Upper lobe of left lung (tissue), 6 donors: Measurements from ENCODE around the gene APBA1. TPM values are rescaled to one million over a fixed set of nuclear protein-coding genes. Genes with fewer than 3 reads are reported as not detected.
A peak's percentile ranks its signal among the peaks of the same experiment; 100 is the strongest.
"Not testable (repeated sequence)": the region's sequence is repeated elsewhere in the genome, so short reads cannot be mapped to it uniquely, and the experiment has no call there.

Experiments used
- ATAC-seq, 2 donors: fragments of 200-7000 bp; cut with Tn5 transposase; one replicate each; pipeline ENCODE4 v1.9.1; 2022; ENCODE audit warnings: mild to moderate bottlenecking in 2 of 2, moderate library complexity in 2 of 2; ENCODE audit not compliant: low FRiP score in 2 of 2
- DNase-seq, 2 donors: peaks; one replicate each; pipeline ENCODE4 v3.0.0-alpha.2; 2019 to 2020
- H3K27ac ChIP-seq, 4 donors: fragments of 200-600 bp; sonication (generic); one replicate each; pipeline ENCODE4 v1.5.1; 2016 to 2019
- H3K27me3 ChIP-seq, 4 donors: fragments of 200-600 bp; sonication (generic); one replicate each; pipeline ENCODE4 v1.5.1; 2017 to 2019
- H3K36me3 ChIP-seq, 4 donors: fragments of 200-600 bp; sonication (generic); one replicate each; pipeline ENCODE4 v1.5.1; 2016 to 2019
- H3K4me1 ChIP-seq, 4 donors: fragments of 200-600 bp; sonication (generic); one replicate each; pipeline ENCODE4 v1.5.1; 2018 to 2019
- H3K4me3 ChIP-seq, 4 donors: fragments of 200-600 bp; sonication (generic); one replicate each; pipeline ENCODE4 v1.5.1; 2017 to 2019; ENCODE audit warnings: mild to moderate bottlenecking in 2 of 4, moderate library complexity in 1 of 4
- H3K9me3 ChIP-seq, 4 donors: fragments of 200-600 bp; sonication (generic); one replicate each; pipeline ENCODE4 v1.5.1; 2018 to 2019
- EP300 ChIP-seq, 4 donors: sonication (generic); formaldehyde crosslinking; IDR thresholded peaks; one replicate each; pipeline ENCODE4 v1.5.1; 2017; ENCODE audit warnings: antibody characterized with exemption in 4 of 4, control low read depth in 2 of 4
- POLR2A ChIP-seq, 4 donors: fragments of 450-650 bp; IDR thresholded peaks; one replicate each; pipeline ENCODE4 v1.5.1; 2016 to 2017; ENCODE audit warnings: antibody characterized with exemption in 4 of 4, mild to moderate bottlenecking in 2 of 4
- POLR2AphosphoS5 ChIP-seq, 2 donors: sonication (generic); formaldehyde crosslinking; IDR thresholded peaks; one replicate each; pipeline ENCODE4 v1.5.1; 2017; ENCODE audit warnings: antibody characterized with exemption in 2 of 2
- WGBS, 2 donors: methylation state at CpG; one replicate each; pipeline ENCODE4 v1.1.5; 2017 to 2018; 5-methylcytosine and 5-hydroxymethylcytosine counted together
- total RNA-seq, 6 donors: library from RNA; depleted of rRNA in 4 of 6; stranded (reverse); fragments of >200 nt in 4 of 6; gene quantifications; one replicate each; pipeline versions ENCODE4 v1.1.0 to v1.2.1, GENCODE V29; 2016 to 2021
- TF ChIP-seq, protein P1 (sequence below), 6 experiments: fragments of 450-650 bp in 4 of 6; fragments of 200-600 bp in 2 of 6; sonication (generic) in 2 of 6; IDR thresholded peaks; one replicate each; pipeline ENCODE4 v1.5.1; 2016 to 2019; ENCODE audit warnings: antibody characterized with exemption in 6 of 6
- donor health status: DM: no; HTN: no; CAD: no; lungs with moderate emphysema.
- donor health status: DM: no; HTN: yes; CAD: no; lungs with severe emphysema.

The APBA1 gene
- total RNA-seq, 6 donors from 2014 or later = 2.1 to 5.4 (median 4.0) TPM

DNA sequence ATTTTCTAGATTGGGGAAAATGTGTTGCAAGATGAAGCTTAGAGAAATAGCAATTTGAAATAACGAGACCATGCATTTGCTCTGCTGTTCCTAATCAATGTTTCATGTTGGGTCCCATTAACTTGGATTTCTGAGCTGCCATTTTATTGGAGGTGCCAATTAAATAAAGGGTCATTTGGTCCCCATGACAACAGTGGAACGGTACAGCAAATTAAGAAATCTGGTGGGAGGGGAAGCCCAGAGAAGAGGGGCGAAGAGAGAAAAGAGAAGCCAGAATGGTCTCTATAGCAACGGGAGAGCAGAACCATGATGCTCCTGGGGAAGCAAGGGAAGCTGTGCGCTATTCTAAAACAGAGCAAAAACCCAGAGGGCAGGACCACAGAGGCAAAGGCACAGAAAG, 226.9 kb downstream of the APBA1 start:
- Histone ChIP-seq H3K4me1 (no peaks in the 10 kb centered on the region), H3K27ac (no peak overlapping the region), H3K9me3 (no peaks in the 10 kb centered on the region), H3K27me3 (no peaks in the 10 kb centered on the region), H3K36me3 (no peaks in the 10 kb centered on the region), H3K4me3 (no peak overlapping the region)
- ATAC-seq (no peak), DNase-seq (no peak)
- TF ChIP-seq, protein P1, sequence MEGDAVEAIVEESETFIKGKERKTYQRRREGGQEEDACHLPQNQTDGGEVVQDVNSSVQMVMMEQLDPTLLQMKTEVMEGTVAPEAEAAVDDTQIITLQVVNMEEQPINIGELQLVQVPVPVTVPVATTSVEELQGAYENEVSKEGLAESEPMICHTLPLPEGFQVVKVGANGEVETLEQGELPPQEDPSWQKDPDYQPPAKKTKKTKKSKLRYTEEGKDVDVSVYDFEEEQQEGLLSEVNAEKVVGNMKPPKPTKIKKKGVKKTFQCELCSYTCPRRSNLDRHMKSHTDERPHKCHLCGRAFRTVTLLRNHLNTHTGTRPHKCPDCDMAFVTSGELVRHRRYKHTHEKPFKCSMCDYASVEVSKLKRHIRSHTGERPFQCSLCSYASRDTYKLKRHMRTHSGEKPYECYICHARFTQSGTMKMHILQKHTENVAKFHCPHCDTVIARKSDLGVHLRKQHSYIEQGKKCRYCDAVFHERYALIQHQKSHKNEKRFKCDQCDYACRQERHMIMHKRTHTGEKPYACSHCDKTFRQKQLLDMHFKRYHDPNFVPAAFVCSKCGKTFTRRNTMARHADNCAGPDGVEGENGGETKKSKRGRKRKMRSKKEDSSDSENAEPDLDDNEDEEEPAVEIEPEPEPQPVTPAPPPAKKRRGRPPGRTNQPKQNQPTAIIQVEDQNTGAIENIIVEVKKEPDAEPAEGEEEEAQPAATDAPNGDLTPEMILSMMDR (IDR thresholded peaks at IDR 0.05) = no peak
- TF ChIP-seq POLR2A (IDR thresholded peaks at IDR 0.05) (no peak), EP300 (IDR thresholded peaks at IDR 0.05) (no peak), POLR2AphosphoS5 (IDR thresholded peaks at IDR 0.05) (no peak)
- 86 to 88% methylated on average over 5 of the region's 5 CpGs for WGBS, 2 donors

DNA sequence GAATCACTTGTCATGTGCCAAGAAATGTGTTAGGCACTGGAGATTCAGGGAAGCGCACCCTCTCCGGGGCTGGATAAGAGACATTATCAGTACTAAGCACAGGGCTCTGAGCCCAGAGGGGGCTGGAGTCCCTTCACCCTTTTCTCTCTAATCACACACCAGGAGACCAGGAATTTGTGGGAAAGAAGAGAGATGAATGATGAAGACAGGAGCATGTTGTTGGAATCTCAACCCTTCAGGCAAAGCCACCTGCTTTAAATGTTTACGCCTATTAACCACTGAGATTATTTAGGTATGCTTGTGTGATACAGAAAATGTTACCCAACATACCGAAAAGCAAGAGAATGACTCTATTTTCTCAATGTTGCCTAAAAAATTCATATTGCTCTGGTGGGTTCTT, 227.4 kb downstream of the APBA1 start:
- no peaks in the 10 kb centered on the region for H3K27me3 ChIP-seq
- no peak overlapping the region for H3K4me3 ChIP-seq
- DNase-seq (no peak), ATAC-seq (no peak)
- WGBS, 2 donors = 92 to 97% methylated on average over 4 of the region's 4 CpGs
- no peaks in the 10 kb centered on the region for H3K4me1 ChIP-seq
- no peaks in the 10 kb centered on the region for H3K36me3 ChIP-seq
- TF ChIP-seq, protein P1 (IDR thresholded peaks at IDR 0.05) = no peak
- TF ChIP-seq POLR2AphosphoS5 (IDR thresholded peaks at IDR 0.05) (no peak), EP300 (IDR thresholded peaks at IDR 0.05) (no peak), POLR2A (IDR thresholded peaks at IDR 0.05) (no peak)
- no peak overlapping the region for H3K27ac ChIP-seq
- no peaks in the 10 kb centered on the region for H3K9me3 ChIP-seq

GRCh38 chr9:69444021-69444420, 228.2 kb downstream of the APBA1 start:
- no peak overlapping the region for H3K27ac ChIP-seq
- no peaks in the 10 kb centered on the region for H3K9me3 ChIP-seq
- WGBS, 2 donors = 81 to 82% methylated on average over 8 of the region's 8 CpGs
- H3K4me1 ChIP-seq = no peaks in the 10 kb centered on the region
- H3K4me3 ChIP-seq = no peak overlapping the region
- ATAC-seq (no peak), DNase-seq (no peak)
- no peaks in the 10 kb centered on the region for H3K36me3 ChIP-seq
- H3K27me3 ChIP-seq = no peaks in the 10 kb centered on the region
- no peak for TF ChIP-seq POLR2A (IDR thresholded peaks at IDR 0.05)
- no peak for TF ChIP-seq POLR2AphosphoS5 (IDR thresholded peaks at IDR 0.05)
- TF ChIP-seq EP300 (IDR thresholded peaks at IDR 0.05) = no peak
- TF ChIP-seq, protein P1 (IDR thresholded peaks at IDR 0.05) = no peak

DNA sequence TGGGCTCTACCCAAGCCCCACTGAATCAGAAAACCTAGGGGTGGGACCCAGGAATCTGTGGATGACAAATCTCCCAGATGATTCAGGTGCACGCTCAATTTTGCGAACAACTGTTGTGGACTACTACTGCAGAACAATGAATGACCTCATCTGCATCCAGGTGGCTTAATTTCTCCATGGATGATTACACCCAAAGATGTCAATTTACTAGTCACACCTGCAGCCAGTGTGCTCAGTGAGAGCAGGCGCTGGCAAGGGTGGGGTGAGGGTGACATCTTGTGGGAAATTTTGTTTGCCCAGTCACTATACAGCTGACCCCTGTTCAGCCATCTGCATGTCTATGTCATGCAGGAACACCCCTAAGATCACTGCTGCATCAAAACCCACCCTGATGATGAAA, 229.0 kb downstream of the APBA1 start:
- no peak overlapping the region for H3K4me3 ChIP-seq
- H3K9me3 ChIP-seq = no peaks in the 10 kb centered on the region
- DNase-seq (no peak), ATAC-seq (no peak)
- TF ChIP-seq, protein P1 (IDR thresholded peaks at IDR 0.05) = no peak
- no peak for TF ChIP-seq POLR2A (IDR thresholded peaks at IDR 0.05)
- no peak for TF ChIP-seq POLR2AphosphoS5 (IDR thresholded peaks at IDR 0.05)
- TF ChIP-seq EP300 (IDR thresholded peaks at IDR 0.05) = no peak
- H3K4me1 ChIP-seq = no peaks in the 10 kb centered on the region
- no peak overlapping the region for H3K27ac ChIP-seq
- H3K36me3 ChIP-seq = no peaks in the 10 kb centered on the region
- H3K27me3 ChIP-seq = no peaks in the 10 kb centered on the region
- WGBS, 2 donors = 88% methylated on average over 3 of the region's 3 CpGs; no CpG with 5 or more reads in 1 of the 2 donors

- Histone ChIP-seq H3K27ac (no peak overlapping the region), H3K36me3 (no peaks in the 10 kb centered on the region), H3K27me3 (no peaks in the 10 kb centered on the region), H3K9me3 (no peaks in the 10 kb centered on the region), H3K4me1 (no peaks in the 10 kb centered on the region), H3K4me3 (no peak overlapping the region)
- ATAC-seq (no peak), DNase-seq (no peak)
- TF ChIP-seq POLR2AphosphoS5 (IDR thresholded peaks at IDR 0.05) (no peak), EP300 (IDR thresholded peaks at IDR 0.05) (no peak), POLR2A (IDR thresholded peaks at IDR 0.05) (no peak)
- TF ChIP-seq, protein P1 (IDR thresholded peaks at IDR 0.05) = no peak
- 76 to 82% methylated on average over 5 of the region's 5 CpGs for WGBS, 2 donors
Measured at GRCh38 chr9:69442486-69442885, 229.7 kb downstream of the APBA1 start.

DNA sequence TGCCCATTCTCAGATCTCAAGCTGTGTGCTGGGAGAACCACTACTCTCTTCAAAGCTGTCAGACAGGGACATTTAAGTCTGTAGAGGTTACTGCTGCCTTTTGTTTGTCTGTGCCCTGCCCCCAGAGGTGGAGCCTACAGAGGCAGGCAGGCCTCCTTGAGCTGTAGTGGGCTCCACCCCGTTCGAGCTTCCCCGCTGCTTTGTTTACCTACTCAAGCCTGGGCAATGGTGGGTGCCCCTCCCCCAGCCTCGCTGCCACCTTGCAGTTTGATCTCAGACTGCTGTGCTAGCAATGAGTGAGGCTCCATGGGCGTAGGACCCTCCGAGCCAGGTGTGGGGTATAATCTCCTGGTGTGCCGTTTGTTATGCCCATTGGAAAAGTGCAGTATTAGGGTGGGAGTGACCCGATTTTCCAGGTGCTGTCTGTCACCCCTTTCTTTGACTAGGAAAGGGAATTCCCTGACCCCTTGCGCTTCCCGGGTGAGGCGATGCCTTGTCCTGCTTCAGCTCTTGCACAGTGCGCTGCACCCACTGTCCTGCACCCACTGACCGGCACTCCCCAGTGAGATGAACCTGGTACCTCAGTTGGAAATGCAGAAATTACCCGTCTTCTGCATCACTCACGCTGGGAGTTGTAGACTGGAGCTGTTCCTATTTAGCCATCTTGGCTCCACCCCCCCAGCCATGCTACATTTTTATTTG, 231.8 kb downstream of the APBA1 start:
- not testable (repeated sequence) for H3K4me1 ChIP-seq, H3K9me3 ChIP-seq, H3K36me3 ChIP-seq, H3K27ac ChIP-seq, ATAC-seq, H3K27me3 ChIP-seq, H3K4me3 ChIP-seq
- DNase-seq = peak in 1 of 2 donors; percentile 57
- WGBS, 2 donors = 73 to 85% methylated on average over 7 to 15 of the region's 15 CpGs

GRCh38 chr9:69439654-69440053, 232.5 kb downstream of the APBA1 start:
- H3K4me1 ChIP-seq, ATAC-seq, H3K27me3 ChIP-seq, H3K36me3 ChIP-seq, DNase-seq, H3K9me3 ChIP-seq, H3K27ac ChIP-seq, H3K4me3 ChIP-seq: not testable (repeated sequence)
- 87 to 88% methylated on average over 4 of the region's 4 CpGs for WGBS, 2 donors
